Neural progenitor cell (in vitro differentiated cells): Measurements from ENCODE around the gene SSBP4.

ENCODE experiments used
- CTCF ChIP-seq: fragments of 200-600 bp; sonication (generic); IDR thresholded peaks from 2 replicates; pipeline ENCODE4 v1.5.1; 2017; ENCODE audit warnings: antibody characterized with exemption, mild to moderate bottlenecking
- EZH2 ChIP-seq: fragments of 200-600 bp; sonication (generic); IDR thresholded peaks from 2 replicates; pipeline ENCODE4 v1.6.1; 2017; ENCODE audit warnings: antibody characterized with exemption, mild to moderate bottlenecking, moderate library complexity

DNA sequence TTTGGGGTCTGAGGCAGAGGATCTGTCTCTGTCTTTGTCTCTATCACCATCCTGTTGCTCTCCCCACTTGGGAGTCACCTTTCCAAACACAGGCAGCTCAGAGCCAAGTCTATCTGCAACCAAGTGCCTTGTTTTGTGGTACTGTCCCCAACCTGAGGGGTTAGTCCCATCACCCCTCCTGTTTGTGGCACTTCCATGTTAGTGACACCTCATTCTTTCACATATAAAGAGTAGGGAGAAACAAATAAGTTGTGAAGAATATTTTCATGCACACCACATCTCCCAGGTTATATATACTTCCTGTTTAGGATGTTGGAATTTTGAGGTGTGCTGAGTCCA, 29.5 kb upstream of the SSBP4 start:
- no peak for TF ChIP-seq CTCF
- TF ChIP-seq EZH2: no peak
